NOMO-1 treated with dmso at 0.1 percent for 144 hours (cell line): ENCODE results near the gene INPP5B.
"Not testable (repeated sequence)": the region's sequence is repeated elsewhere in the genome, so short reads cannot be mapped to it uniquely, and the experiment has no call there.

Experiments
- DNase-seq: peaks from one replicate; lab custom pipeline; 2025; ENCODE audit not compliant: unreplicated experiment; lab: John Stamatoyannopoulos, UW

Gene INPP5B

GRCh38 chr1:37948841-37949240 is 2.0 kb upstream of the INPP5B start:
- DNase-seq: no peak

DNA sequence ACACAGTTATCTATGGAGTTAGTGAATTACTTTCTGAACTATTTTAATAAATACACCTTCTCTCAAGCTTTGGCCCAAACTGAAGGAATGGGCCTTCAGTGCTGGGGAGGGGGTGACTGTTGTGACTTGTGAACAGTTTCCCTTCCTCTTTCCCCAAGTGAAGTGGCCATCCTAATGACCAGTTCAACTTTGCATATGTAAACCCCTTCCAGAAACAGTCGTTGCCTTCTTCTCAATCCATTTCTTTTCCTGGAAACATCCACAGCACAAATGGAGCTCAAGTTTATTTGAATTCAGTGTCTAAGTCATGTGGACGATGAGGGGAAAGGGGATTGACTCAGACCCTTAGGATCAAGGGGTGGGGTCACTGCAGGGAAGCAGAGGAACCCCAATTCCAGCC is 1.3 kb upstream of the INPP5B start:
- no peak for DNase-seq

DNA sequence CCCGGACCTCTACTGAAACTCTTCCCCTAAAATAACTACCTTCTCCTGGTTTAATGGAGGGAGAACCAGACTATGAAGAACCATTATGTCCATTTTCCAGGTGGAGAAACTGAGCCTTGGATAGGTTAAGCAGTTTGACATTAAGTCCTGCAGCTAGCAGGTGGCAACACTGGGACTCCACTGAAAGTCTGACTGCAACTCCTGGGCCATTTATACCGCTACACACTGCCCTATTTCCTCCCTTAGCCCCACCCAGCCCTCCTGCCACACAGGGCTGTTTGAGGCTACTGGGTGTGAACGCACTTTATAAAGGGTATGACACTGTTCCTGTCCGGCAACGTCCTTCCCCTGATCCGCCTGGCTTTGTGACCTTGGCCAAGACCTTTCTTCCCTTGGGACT is 511 bp upstream of the INPP5B start:
- DNase-seq: peak; percentile 24

- no peak for DNase-seq
These were observed 830 bp downstream of the INPP5B start for GRCh38 chr1:37945743-37946702.

GRCh38 chr1:37945251-37945650 is 1.6 kb downstream of the INPP5B start:
- DNase-seq: no peak

- no peak for DNase-seq
These were observed 2.0 kb downstream of the INPP5B start for GRCh38 chr1:37944816-37945215.

DNA sequence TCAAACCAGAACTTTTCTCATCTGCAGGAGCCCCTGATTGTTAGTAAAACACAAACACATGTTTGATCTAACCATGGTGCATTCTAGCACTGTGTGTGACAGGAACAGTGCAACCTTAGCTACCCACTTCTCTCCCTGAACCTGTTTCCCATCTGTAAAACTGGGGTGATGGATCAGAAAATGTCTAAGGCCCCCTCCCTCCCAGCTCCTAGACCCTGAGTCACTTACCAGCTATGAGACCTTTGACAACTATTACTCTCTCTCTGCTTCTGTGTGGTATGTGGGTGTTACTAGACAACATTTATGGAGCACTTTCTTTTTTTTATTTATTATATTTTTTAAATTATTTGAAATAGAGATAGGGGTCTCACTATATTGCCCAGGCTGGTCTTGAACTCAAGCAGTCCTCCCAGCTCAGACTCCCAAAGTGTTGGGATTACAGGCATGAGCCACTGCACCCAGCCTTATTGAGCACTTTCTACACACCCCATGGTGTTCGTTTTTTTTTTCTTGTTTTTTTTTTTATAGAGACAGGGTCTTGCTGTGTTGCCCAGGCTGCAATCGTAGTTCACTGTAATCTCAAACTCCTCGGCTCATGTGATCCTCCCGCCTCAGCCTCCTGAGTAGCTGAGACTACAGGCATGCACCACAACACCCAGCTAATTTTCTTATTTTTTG is 2.6 kb downstream of the INPP5B start:
- DNase-seq: no peak

DNA sequence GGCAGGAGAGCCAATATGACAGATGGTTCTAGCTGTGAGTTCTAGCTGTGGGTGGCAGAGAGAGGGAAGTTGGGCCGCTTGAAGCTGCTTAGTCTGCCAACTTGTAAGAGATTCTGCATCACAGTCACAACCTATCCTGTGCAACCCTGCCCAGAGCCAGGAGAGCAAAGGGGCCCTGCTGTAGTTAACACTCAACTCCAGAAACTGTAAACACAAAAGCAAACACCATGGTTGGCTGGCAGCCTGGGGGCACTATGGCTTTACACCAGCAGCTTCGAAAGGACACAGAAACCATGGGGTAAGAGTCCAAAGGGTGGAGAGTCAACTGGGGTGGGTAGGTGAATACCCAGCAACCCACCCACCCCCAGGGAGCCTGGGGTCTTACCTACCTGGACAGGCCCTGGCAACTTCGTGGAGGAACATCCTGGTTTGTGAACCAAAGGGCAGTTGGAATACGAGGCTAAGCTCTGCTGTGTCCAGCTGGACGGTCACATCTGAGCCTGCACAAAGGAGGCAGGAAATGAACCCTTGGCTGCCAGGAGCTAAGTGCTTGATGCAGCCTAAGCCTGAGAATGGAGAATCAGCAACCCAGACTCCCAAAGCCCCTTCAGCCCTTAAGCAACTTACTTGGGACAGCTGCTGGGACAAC is 6.4 kb downstream of the INPP5B start:
- DNase-seq: no peak

- DNase-seq: not testable (repeated sequence)
These were observed 10.1 kb downstream of the INPP5B start for GRCh38 chr1:37936760-37937159.

DNA sequence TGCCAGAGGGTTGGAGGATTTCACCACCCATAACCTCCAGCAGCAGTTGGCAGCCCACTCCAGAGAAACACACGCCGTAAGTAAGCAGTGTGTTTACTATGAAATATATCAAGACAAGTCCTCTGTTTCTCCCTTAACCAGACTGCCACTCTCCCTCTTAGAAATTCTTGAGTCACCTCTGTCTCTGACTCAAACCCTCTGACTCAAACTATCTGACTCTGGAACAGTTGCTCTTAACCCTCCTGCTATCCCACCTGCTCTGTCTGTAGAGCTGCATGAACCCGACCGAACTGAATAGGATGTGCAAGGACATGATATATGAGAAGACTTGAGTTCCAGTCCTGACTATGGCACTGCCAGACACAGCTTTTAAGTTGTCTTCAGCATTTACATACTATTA is 14.1 kb downstream of the INPP5B start:
- no peak for DNase-seq

- peak; percentile 98 for DNase-seq
These were observed 15.3 kb downstream of the INPP5B start for GRCh38 chr1:37931361-37932158.

- DNase-seq: no peak
These were observed 15.8 kb downstream of the INPP5B start for GRCh38 chr1:37931102-37931360.

DNA sequence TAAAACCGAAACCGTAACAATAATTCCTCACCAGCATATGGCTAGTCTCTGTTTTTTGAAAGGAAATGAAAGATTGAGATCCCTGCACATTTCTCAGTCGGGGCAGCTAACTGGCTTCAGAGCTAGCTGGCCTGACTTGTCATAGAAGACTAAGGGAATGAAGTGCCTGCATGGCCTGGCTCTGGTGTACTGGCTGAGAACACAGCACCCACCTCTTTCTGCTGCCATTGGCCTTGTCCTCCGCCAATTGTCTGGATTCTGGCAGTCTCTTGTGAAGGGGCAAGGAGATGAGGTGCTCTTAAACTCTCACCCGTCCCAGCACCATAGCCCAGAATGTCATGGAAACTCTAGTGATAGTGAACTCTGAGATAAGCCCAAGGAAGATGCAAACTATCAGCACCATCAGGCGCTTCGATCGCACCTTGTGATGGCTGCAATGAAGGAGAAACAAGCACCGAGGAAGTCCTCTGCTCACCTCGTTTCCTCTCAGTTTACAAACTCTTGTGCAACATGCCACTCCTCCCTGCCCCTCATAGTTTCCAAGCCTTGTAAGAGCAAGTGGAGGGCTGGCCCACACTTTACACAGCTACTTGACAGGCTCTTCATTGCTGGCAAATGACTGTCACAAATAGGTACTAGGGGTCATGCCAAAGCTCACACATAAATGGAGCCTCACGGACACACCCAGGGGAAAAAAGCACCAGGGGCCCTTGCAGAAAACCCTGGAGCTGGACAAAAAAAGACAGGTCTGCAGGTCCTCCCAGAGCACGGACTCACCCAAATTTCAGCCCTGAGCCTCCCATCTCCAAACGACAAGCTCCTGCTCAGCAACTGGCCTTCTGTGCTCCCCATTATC is 16.4 kb downstream of the INPP5B start:
- DNase-seq: no peak

- DNase-seq: no peak
These were observed 20.6 kb downstream of the INPP5B start for GRCh38 chr1:37926038-37926924.

GRCh38 chr1:37925316-37925715 is 21.5 kb downstream of the INPP5B start:
- no peak for DNase-seq

DNA sequence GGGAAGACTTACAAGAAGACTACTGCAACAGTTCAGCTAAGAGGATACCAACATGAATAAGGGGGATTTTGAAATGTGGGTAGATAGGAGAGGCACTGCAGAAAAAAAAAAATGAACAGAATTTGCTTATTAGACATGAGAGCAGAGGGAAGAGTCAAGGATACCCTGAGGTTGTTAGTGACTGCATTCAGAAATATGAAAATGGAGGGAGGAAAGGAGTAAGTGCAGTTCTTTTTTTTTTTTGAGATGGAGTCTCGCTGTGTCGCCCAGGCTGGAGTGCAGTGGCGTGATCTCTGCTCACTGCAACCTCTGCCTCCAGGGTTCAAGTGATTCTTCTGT is 23.3 kb downstream of the INPP5B start:
- DNase-seq: no peak

DNA sequence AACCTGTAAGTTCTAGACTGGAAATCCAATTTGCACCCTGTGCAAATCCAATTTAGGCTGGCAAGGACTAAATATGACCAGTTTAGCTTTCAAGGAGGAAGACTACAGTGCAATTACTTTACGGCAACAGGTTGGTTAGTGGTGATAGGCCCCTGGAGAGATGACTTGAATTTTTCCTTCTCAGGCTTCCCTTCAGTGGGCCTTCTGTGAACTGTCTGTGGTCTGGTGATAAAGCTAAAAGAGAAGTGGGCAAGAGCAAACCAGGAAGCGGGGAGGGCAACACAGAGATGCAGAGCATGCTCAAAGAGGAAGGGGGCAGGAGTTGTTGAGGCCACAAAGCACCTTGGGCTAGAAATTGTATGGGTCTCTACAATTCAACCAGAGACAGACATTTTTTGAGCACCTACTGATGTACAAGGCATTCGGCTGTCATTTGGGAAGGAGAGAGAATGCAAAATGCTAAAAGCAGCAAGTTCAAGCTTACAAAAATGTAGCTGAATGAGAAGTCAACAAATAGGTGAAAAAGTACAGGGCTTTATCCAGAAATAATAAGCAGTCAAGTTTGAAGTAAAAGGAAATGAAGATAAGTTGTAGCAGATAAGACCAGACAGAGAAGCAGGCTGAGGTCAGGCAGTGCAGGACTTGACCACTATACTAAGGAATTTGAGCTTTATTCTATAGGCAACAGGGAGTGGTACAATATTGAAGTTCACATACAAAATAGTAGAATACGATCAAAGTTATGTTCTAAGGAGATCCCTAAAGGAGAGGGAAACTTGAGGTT is 23.9 kb downstream of the INPP5B start:
- peak; percentile 96 for DNase-seq

DNA sequence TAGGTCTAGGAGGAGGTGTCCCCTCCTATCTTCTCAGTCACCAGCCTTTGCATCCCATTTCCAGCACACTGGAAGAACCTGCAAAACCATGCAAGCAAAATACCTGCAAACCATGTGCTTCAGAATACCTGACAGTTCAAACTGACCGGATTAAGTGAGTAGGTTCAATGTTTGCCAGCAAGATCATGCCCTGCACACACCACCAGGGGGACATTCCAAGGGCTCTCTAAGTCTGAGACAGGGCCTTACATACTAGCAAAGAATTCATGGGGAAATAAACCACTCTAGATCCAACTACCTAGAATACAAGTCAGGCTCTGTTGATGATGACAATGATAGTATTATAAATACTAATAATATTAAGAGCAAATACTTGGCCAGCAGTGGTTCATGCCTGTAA is 27.6 kb downstream of the INPP5B start:
- no peak for DNase-seq
